ENCODE measurements around the gene PTGER1. TPM values are rescaled to one million over a fixed set of nuclear protein-coding genes. Genes with fewer than 3 reads are reported as not detected.

PTGER1 gene
- total RNA-seq, 1 experiment from 2014 or later: 0.63 TPM

GRCh38 chr19:14503285-14503684, 28.1 kb upstream of the PTGER1 start:
- Mint-ChIP-seq H3K4me3 (no peak overlapping the region), H3K4me1 (peaks cover 5 to 11% of the 10 kb centered on the region in 2 experiments; a peak in 3 of 4 replicates), H3K27me3 (ENCODE audit: low read depth) (peaks cover 8% of the 10 kb centered on the region), H3K9me3 (no peaks in the 10 kb centered on the region), H3K36me3 (ENCODE audit: insufficient read depth in 1 of 3, low read depth in 3 of 3) (no peaks in the 10 kb centered on the region), H3K27ac (no peak overlapping the region)
- no peak overlapping the region for H3K56ac ChIP-seq (ENCODE audit: insufficient read length, low read depth, low read length)
- H2BK15ac ChIP-seq (ENCODE audit: low read depth, low read length): no peak overlapping the region
- H2BK120ac ChIP-seq (ENCODE audit: low read depth, low read length, poor library complexity, severe bottlenecking): no peak overlapping the region
- H3K4ac ChIP-seq (ENCODE audit: low read depth, low read length): no peak overlapping the region
- H4K20me1 ChIP-seq (ENCODE audit: control insufficient read depth, insufficient read depth, insufficient read length): no peaks in the 10 kb centered on the region
- no peak overlapping the region for H2AK5ac ChIP-seq (ENCODE audit: insufficient read length, low read length)
- H3K23me2 ChIP-seq (ENCODE audit: insufficient read length, low read depth, low read length, poor library complexity, severe bottlenecking): no peaks in the 10 kb centered on the region
- no peak overlapping the region for H3K9ac ChIP-seq (ENCODE audit: extremely low read depth, insufficient read length, low read length)
- no peaks in the 10 kb centered on the region for H3K79me1 ChIP-seq (ENCODE audit: insufficient read depth, low read depth, low read length, poor library complexity, severe bottlenecking)
- H2BK5ac ChIP-seq (ENCODE audit: insufficient read length, low read length): no peak overlapping the region
- no peak overlapping the region for H2AFZ ChIP-seq (ENCODE audit: low read length)
- no peak for TF ChIP-seq CTCF (conservative IDR thresholded peaks at IDR 0.05)
- DNase-seq: no peak
- no peak overlapping the region for H2BK12ac ChIP-seq (ENCODE audit: insufficient read length, low read depth, low read length)
- WGBS (ENCODE audit: extremely low coverage, insufficient read length, low lambda C conversion rate): no CpG with 5 or more reads among the region's 1 CpG
- H4K5ac ChIP-seq (ENCODE audit: insufficient read length, low read depth, low read length): no peak overlapping the region
- H3T11ph ChIP-seq (ENCODE audit: low read length): no peak overlapping the region
- H3K18ac ChIP-seq (ENCODE audit: insufficient read length, low read depth, low read length): no peak overlapping the region
- no peak overlapping the region for H2BK20ac ChIP-seq (ENCODE audit: low read depth, low read length, poor library complexity, severe bottlenecking)
- no peak overlapping the region for H3K23ac ChIP-seq (ENCODE audit: insufficient read length, low read depth, low read length)
- H3K4me2 ChIP-seq (ENCODE audit: insufficient read depth, insufficient read length, low read length): no peak overlapping the region
- H4K91ac ChIP-seq (ENCODE audit: insufficient read length, low read depth, low read length): no peak overlapping the region
- no peaks in the 10 kb centered on the region for H3K27me3 ChIP-seq (ENCODE audit: insufficient read depth, low read length)
- H3K27ac ChIP-seq (ENCODE audit: insufficient read length, low read depth, low read length): no peak overlapping the region
- no peak overlapping the region for H3K14ac ChIP-seq (ENCODE audit: insufficient read depth, low read length)
- no peaks in the 10 kb centered on the region for H3K4me1 ChIP-seq (ENCODE audit: insufficient read depth, low read length)
- H3K9me3 ChIP-seq (ENCODE audit: control insufficient read depth, low read depth, low read length): no peaks in the 10 kb centered on the region
- H4K8ac ChIP-seq (replicated peaks; ENCODE audit: insufficient read length, low read depth, low read length): no peak overlapping the region
- H3K79me2 ChIP-seq (ENCODE audit: insufficient read depth, low read length): no peaks in the 10 kb centered on the region
